Peyer's patch (tissue), 4 donors: ENCODE measurements around the gene SLX4IP. TPM values are rescaled to one million over a fixed set of nuclear protein-coding genes. Genes with fewer than 3 reads are reported as not detected.
"Not testable (repeated sequence)": the region's sequence is repeated elsewhere in the genome, so short reads cannot be mapped to it uniquely, and the experiment has no call there.

Experiments used
- DNase-seq, 3 donors: peaks; one replicate each; pipeline ENCODE4 v3.0.0-alpha.2; 2017 to 2019
- H3K27ac ChIP-seq, 4 donors: fragments of 200-600 bp; sonication (generic); one replicate each; pipeline ENCODE4 v1.5.1; 2016 to 2019
- H3K27me3 ChIP-seq, 2 donors: fragments of 200-600 bp; sonication (generic); one replicate each; pipeline ENCODE4 v1.5.1; 2019
- H3K36me3 ChIP-seq, 3 donors: fragments of 200-600 bp; sonication (generic); one replicate each; pipeline ENCODE4 v1.5.1; 2016 to 2019
- H3K4me1 ChIP-seq, 4 donors: fragments of 200-600 bp; sonication (generic); one replicate each; pipeline ENCODE4 v1.5.1; 2016 to 2019
- H3K4me3 ChIP-seq, 4 donors: fragments of 200-600 bp; sonication (generic); 1 replicate in 3 of 4; 2 replicates in 1 of 4; pipeline ENCODE4 v1.5.1; 2016 to 2019; ENCODE audit warnings: mild to moderate bottlenecking in 1 of 4
- H3K9me3 ChIP-seq, 4 donors: fragments of 200-600 bp; sonication (generic); one replicate each; pipeline ENCODE4 v1.5.1; 2016 to 2019; ENCODE audit warnings: mild to moderate bottlenecking in 1 of 4
- POLR2A ChIP-seq, 2 donors: fragments of 450-650 bp; IDR thresholded peaks; one replicate each; pipeline ENCODE4 v1.5.1; 2017; ENCODE audit warnings: antibody characterized with exemption in 2 of 2, mild to moderate bottlenecking in 2 of 2, moderate library complexity in 2 of 2
- total RNA-seq, 4 donors: library from RNA; depleted of rRNA; stranded (reverse); fragments of >200 nt; gene quantifications; one replicate each; pipeline ENCODE4 v1.1.0, GENCODE V29; 2016
- TF ChIP-seq, protein P1 (sequence below), 6 experiments: fragments of 450-650 bp in 4 of 6; fragments of 200-600 bp in 2 of 6; sonication (generic) in 1 of 6; IDR thresholded peaks; one replicate each; pipeline ENCODE4 v1.5.1; 2017 to 2019; ENCODE audit warnings: antibody characterized with exemption in 6 of 6, mild to moderate bottlenecking in 3 of 6, moderate library complexity in 1 of 6

Gene SLX4IP
- total RNA-seq, 4 donors from 2014 or later = 6.1 to 9.0 (median 7.9) TPM

DNA sequence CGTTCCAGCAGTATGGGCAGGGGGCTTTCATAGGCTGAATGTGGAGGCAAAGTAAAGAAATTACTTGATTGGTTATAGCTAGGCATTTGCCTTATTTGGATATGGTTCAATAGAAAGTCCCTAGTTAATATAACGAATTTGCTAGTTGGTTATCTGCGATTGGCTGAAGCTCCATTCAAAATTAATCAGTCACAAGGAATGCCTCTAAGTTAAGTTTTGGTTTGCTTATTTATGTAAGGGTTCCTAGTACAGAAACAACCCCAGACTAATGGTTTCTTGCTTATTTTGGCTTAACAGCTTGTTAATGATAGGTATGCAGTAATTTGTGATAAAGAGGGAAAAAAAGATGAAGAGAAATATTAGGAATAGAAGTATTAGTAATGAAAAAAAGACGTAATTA, 151.2 kb downstream of the SLX4IP start:
- DNase-seq = no peak
- TF ChIP-seq, protein P1, sequence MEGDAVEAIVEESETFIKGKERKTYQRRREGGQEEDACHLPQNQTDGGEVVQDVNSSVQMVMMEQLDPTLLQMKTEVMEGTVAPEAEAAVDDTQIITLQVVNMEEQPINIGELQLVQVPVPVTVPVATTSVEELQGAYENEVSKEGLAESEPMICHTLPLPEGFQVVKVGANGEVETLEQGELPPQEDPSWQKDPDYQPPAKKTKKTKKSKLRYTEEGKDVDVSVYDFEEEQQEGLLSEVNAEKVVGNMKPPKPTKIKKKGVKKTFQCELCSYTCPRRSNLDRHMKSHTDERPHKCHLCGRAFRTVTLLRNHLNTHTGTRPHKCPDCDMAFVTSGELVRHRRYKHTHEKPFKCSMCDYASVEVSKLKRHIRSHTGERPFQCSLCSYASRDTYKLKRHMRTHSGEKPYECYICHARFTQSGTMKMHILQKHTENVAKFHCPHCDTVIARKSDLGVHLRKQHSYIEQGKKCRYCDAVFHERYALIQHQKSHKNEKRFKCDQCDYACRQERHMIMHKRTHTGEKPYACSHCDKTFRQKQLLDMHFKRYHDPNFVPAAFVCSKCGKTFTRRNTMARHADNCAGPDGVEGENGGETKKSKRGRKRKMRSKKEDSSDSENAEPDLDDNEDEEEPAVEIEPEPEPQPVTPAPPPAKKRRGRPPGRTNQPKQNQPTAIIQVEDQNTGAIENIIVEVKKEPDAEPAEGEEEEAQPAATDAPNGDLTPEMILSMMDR (IDR thresholded peaks at IDR 0.05) = no peak
- TF ChIP-seq POLR2A (IDR thresholded peaks at IDR 0.05) = no peak
- H3K9me3 ChIP-seq = no peaks in the 10 kb centered on the region
- no peak overlapping the region for H3K4me3 ChIP-seq
- no peaks in the 10 kb centered on the region for H3K36me3 ChIP-seq
- no peaks in the 10 kb centered on the region for H3K4me1 ChIP-seq
- no peak overlapping the region for H3K27ac ChIP-seq
- no peaks in the 10 kb centered on the region for H3K27me3 ChIP-seq

DNA sequence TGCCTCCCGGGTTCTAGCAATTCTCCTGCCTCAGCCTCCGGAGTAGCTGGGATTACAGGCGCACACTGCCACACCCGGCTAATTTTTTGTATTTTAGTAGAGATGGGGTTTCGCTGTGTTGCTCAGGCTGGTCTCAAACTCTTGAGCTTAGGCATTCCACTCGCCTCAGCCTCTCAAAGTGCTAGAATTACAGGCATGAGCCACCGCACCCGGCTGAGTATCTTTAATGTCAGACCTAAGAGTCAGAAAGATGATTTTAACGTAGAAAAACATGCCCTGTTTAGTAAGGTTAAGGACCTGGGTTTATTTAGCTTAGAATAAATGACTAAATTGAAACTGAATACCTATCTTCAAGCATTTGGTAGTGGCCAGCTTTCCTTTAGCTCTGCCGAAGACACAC, 155.3 kb downstream of the SLX4IP start:
- H3K4me3 ChIP-seq, H3K27ac ChIP-seq, H3K27me3 ChIP-seq, H3K36me3 ChIP-seq, H3K4me1 ChIP-seq, DNase-seq, H3K9me3 ChIP-seq: not testable (repeated sequence)

DNA sequence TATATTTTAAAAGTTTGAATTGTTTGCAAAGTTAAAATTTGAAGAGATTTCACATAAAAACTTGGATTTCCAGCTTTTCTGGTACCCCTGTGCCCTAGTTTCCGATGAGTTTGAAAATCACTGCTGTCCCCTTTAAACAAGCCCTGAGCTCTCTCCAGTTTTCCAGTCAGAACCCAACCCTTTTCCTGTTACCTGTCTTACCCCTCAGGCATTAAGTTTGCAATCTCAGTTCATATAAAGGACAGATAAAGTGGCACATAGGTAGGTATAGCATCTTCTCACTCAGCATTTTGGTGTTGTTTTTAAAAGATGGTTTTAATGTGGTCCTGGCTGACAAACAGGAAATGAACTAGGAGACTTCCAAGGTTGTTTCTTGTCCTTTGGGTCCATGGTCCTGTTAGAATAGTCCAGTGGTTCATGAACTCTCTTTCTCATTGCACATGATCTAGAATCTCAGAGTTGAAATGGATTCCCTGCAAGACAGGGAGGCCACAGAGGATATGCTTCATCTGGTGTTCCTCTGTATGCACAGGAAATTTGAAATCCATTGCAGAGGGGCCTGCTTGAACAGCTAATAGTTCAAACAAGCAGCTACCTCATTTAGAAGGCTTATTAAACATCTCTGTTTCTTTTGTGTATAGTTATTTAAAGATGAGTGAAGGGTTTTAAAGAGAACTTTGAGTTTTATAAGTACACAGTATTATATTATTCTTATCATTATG, 156.0 kb downstream of the SLX4IP start:
- Histone ChIP-seq H3K4me3 (no peak overlapping the region), H3K27me3 (no peaks in the 10 kb centered on the region), H3K9me3 (no peaks in the 10 kb centered on the region), H3K36me3 (no peaks in the 10 kb centered on the region), H3K4me1 (no peaks in the 10 kb centered on the region), H3K27ac (peak overlapping the region in 1 of 4 donors; percentile 6)
- no peak for TF ChIP-seq POLR2A (IDR thresholded peaks at IDR 0.05)
- TF ChIP-seq, protein P1 (IDR thresholded peaks at IDR 0.05) = no peak
- no peak for DNase-seq

DNA sequence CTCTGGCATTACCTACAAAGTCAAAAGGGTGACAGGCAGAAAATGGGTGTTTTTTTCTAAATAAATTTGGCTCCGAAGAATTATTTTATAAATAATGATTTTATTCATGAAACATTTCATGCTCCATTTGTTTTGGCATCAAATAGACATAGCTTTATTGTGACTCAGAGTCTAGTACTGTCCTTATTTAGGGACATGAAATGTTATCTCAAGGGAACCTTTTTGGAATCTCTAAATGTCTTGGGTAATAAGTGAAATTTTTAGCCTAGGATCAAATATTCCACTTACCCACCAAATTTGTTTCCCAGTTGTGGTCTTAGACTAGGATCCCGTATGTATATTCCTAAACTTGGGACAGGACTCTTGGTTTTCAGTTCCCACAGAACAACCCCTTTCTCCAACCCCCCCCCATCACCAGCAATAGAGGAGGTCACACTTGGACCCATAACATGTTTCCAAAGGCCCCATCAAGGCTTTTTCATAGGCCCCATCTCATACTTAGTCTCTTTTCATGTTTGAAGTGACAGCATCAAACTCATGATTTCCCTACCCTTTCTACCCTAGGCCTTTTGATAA, 156.9 kb downstream of the SLX4IP start:
- no peak overlapping the region for H3K4me3 ChIP-seq
- peak overlapping the region in 2 of 4 donors; percentile 6 to 35 for H3K27ac ChIP-seq
- no peaks in the 10 kb centered on the region for H3K36me3 ChIP-seq
- DNase-seq = no peak
- H3K27me3 ChIP-seq = no peaks in the 10 kb centered on the region
- no peaks in the 10 kb centered on the region for H3K4me1 ChIP-seq
- TF ChIP-seq, protein P1 (IDR thresholded peaks at IDR 0.05) = no peak
- no peak for TF ChIP-seq POLR2A (IDR thresholded peaks at IDR 0.05)
- no peaks in the 10 kb centered on the region for H3K9me3 ChIP-seq

DNA sequence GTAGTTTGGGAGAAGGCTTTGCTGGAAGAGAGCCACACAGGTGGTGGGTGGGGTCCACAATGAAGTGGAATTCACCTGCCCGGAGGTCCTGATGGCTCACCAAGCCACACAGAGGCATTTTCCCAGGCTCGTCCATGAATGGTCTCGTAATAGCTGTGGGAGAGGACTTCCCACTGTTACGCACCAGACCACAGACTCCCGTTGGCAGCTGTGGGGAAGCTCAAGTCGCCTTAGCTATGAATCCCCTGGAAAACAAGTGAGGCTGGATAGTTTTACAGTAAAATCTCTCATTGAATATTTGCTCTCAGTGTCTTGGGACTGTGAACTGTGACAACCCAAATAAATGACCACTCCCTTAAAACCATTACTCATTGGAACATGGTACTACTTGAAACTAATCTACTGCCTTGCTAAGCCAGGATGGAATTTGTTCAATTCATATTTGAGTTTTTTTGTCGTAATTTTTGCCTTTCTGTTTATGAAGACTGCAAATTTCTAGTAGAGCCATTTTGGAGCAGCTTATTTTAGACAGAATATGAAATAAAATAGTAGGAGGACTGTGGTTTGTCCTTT, 159.3 kb downstream of the SLX4IP start:
- no peaks in the 10 kb centered on the region for H3K4me1 ChIP-seq
- DNase-seq = no peak
- no peak overlapping the region for H3K27ac ChIP-seq
- no peaks in the 10 kb centered on the region for H3K36me3 ChIP-seq
- no peak overlapping the region for H3K4me3 ChIP-seq
- H3K27me3 ChIP-seq = no peaks in the 10 kb centered on the region
- no peaks in the 10 kb centered on the region for H3K9me3 ChIP-seq
- TF ChIP-seq, protein P1 (IDR thresholded peaks at IDR 0.05) = no peak
- no peak for TF ChIP-seq POLR2A (IDR thresholded peaks at IDR 0.05)

DNA sequence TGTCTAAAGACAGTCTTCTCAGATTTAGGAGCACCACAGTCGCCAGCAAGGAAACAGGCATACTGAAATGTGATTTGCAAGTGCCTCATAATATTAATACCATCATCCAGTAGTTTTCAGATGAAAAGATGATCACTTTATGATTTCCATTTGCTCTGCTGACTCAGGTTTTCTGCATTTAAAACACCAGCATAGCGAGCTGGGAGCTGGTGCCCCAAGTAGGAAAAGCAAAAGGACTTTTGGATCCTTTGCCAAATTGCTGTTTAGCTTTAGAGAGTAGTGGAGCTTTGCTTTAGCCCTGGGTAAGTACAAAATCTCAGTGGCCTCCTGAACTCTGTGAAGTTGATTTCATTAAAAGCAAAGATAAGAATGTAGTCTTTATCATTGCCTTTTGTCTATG, 160.2 kb downstream of the SLX4IP start:
- no peak overlapping the region for H3K27ac ChIP-seq
- DNase-seq = no peak
- H3K4me1 ChIP-seq = no peaks in the 10 kb centered on the region
- no peaks in the 10 kb centered on the region for H3K27me3 ChIP-seq
- H3K9me3 ChIP-seq = no peaks in the 10 kb centered on the region
- H3K4me3 ChIP-seq = no peak overlapping the region
- no peaks in the 10 kb centered on the region for H3K36me3 ChIP-seq
- TF ChIP-seq, protein P1 (IDR thresholded peaks at IDR 0.05) = no peak
- no peak for TF ChIP-seq POLR2A (IDR thresholded peaks at IDR 0.05)
